ENCODE data around the gene RILPL2. TPM values are rescaled to one million over a fixed set of nuclear protein-coding genes. Genes with fewer than 3 reads are reported as not detected.

Gene RILPL2, protein sequence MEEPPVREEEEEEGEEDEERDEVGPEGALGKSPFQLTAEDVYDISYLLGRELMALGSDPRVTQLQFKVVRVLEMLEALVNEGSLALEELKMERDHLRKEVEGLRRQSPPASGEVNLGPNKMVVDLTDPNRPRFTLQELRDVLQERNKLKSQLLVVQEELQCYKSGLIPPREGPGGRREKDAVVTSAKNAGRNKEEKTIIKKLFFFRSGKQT
- total RNA-seq (10 to 100 TPM; 10.8 to 15.7 (median 12.5) TPM), polyA plus RNA-seq (10 to 100 TPM; 14.0 to 18.0 (median 14.8) TPM)
- long read RNA-seq, donor 1, full-length matches to known transcripts: 12 of 12 reads
- long read RNA-seq, donor 1, partial matches to known transcripts: 0 of 12 reads
- long read RNA-seq, donor 1, other reads (novel, unspliced or antisense): 0 of 12 reads
- long read RNA-seq, donor 2, full-length matches to known transcripts: 10 of 10 reads
- long read RNA-seq, donor 2, partial matches to known transcripts: 0 of 10 reads
- long read RNA-seq, donor 2, other reads (novel, unspliced or antisense): 0 of 10 reads

DNA sequence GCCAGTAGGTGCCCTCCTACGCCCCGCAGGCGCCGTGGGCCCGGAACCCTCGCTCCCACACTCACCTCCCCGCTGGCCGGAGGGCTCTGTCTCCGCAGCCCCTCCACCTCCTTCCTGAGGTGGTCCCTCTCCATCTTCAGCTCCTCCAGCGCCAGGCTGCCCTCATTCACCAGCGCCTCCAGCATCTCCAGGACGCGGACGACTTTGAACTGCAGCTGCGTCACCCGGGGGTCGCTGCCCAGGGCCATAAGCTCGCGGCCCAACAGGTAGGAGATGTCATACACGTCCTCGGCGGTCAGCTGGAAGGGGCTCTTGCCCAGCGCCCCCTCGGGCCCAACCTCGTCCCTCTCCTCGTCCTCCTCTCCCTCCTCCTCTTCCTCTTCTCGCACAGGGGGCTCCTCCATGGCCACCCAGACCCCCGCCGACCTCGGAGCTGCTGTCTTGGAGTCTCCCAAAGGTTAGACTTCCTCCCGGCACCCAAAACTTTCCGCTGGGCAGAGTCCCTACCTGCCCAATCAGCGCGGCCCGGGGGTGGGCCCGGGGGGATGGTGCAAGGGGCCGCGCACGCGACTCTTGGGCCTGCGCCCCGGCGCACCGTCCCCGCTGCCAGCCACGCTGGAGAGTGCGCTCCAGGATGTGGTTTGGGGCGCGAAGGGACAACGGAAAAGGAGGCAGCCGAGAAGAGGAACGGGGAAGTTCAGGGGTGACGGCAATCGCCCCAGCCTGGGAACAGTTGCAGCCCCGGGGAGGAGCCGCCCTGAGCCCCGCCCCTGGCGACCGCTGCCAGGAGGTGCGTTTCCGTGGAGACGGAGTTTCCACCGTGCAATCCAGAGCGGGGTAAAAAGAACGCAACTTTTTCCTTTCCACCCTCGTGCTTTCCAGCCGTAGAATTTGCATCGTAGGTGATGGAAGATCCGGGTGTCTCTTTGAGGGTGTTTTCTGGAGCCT lies at the start of gene RILPL2:
Gene RILPL2 (minus strand): TSS at position 668 of the 948 bp plus-strand sequence. CDS start 264 bp downstream, at position 404.
- peak; percentile 98 for DNase-seq
- no peaks in the 10 kb centered on the region for H3K27me3 ChIP-seq (replicated peaks in 1 of 7)
- peaks cover 33 to 62% (median 55%) of the 10 kb centered on the region in 6 donors for H3K4me1 ChIP-seq
- H3K27ac ChIP-seq: peak within 1 kb of the TSS; percentile 78 to 98 (median 92)
- H3K36me3 ChIP-seq: peaks cover 0 to 5% (median 0%) of the 10 kb centered on the region in 6 donors
- intact Hi-C loops (cut with DNase I; ENCODE audit: low total_unique reads): no loop called here
- peak within 1 kb of the TSS; percentile 74 to 97 (median 89) for H3K4me3 ChIP-seq
- 0 to 1% (median 0%) methylated on average over 58 to 69 of the region's 69 CpGs for WGBS, 5 donors
- no peaks in the 10 kb centered on the region for H3K9me3 ChIP-seq
- peak; percentile 66 to 75 (median 70) for TF ChIP-seq POLR2A (IDR thresholded peaks at IDR 0.05)
- TF ChIP-seq POLR2AphosphoS5 (IDR thresholded peaks at IDR 0.05): peak; percentile 98
- TF ChIP-seq CTCF (IDR thresholded peaks at IDR 0.05 in 8 of 11, conservative IDR thresholded peaks at IDR 0.05 in 3 of 11): peak in 4 of 11 experiments; percentile 33 to 43 (median 36)

DNA sequence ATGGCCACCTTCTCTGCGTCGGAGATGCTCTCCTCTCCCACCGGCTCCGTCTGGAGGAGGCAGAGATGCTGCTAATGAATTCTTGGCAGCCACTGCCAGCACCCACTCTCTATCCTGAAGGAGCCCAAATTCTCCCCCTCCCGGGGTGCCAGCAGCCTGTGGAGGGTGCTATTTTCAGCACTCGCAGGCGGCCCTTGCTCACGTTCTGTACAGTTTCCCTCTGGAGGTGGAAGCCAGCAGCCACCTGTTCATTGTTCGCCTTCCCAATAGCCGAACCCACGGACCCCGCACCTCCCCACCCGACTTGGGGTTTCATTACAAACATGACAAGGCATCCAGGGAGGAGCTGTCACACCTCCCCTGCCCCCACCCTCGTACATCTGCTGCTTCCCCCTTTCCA lies 49.3 kb upstream of the RILPL2 start:
- intact Hi-C loops (cut with DNase I; ENCODE audit: low total_unique reads): no loop called here
- TF ChIP-seq POLR2AphosphoS5 (IDR thresholded peaks at IDR 0.05): peak in 1 of 3 donors; percentile 31
- TF ChIP-seq CTCF (IDR thresholded peaks at IDR 0.05 in 8 of 11, conservative IDR thresholded peaks at IDR 0.05 in 3 of 11): no peak
- TF ChIP-seq POLR2A (IDR thresholded peaks at IDR 0.05): no peak
- no peak overlapping the region for H3K27ac ChIP-seq
- H3K27me3 ChIP-seq (replicated peaks in 1 of 7): no peaks in the 10 kb centered on the region
- no peak for DNase-seq
- H3K9me3 ChIP-seq: no peaks in the 10 kb centered on the region
- peaks cover 0 to 24% (median 0%) of the 10 kb centered on the region in 6 donors for H3K36me3 ChIP-seq
- H3K4me1 ChIP-seq: peaks cover 0 to 19% (median 7%) of the 10 kb centered on the region in 6 donors
- H3K4me3 ChIP-seq: no peak overlapping the region
- WGBS, 5 donors: 84 to 91% (median 87%) methylated on average over 14 of the region's 14 CpGs

GRCh38 chr12:123483602-123484248 lies 47.2 kb upstream of the RILPL2 start:
- DNase-seq: no peak
- H3K9me3 ChIP-seq: no peaks in the 10 kb centered on the region
- H3K4me3 ChIP-seq: no peak overlapping the region
- no peak overlapping the region for H3K27ac ChIP-seq
- no peaks in the 10 kb centered on the region for H3K27me3 ChIP-seq (replicated peaks in 1 of 7)
- peaks cover 0 to 35% (median 12%) of the 10 kb centered on the region in 6 donors for H3K4me1 ChIP-seq
- H3K36me3 ChIP-seq: peaks cover 0 to 34% (median 0%) of the 10 kb centered on the region in 6 donors
- TF ChIP-seq POLR2A (IDR thresholded peaks at IDR 0.05): no peak
- no peak for TF ChIP-seq CTCF (IDR thresholded peaks at IDR 0.05 in 8 of 11, conservative IDR thresholded peaks at IDR 0.05 in 3 of 11)
- peak in 1 of 3 donors; percentile 39 for TF ChIP-seq POLR2AphosphoS5 (IDR thresholded peaks at IDR 0.05)
- WGBS, 5 donors: 36 to 63% (median 50%) methylated on average over 18 of the region's 18 CpGs
- intact Hi-C loops (cut with DNase I; ENCODE audit: low total_unique reads): no loop called here

Data from spleen (tissue), 13 donors.